Kidney tubule cell (primary cell): ENCODE data around the gene TBX2.

Experiments
- DNase-seq: peaks from one replicate; pipeline ENCODE4 v3.0.0-alpha.2; 2018; ENCODE audit warnings: low spot score

The TBX2 gene

GRCh38 chr17:61368832-61369450 lies 30.7 kb upstream of the TBX2 start:
- no peak for DNase-seq

- no peak for DNase-seq
These were observed 29.9 kb upstream of the TBX2 start for GRCh38 chr17:61369751-61370150.

- no peak for DNase-seq
These were observed 28.5 kb upstream of the TBX2 start for GRCh38 chr17:61371179-61371578.

GRCh38 chr17:61371606-61372005 lies 28.0 kb upstream of the TBX2 start:
- no peak for DNase-seq

GRCh38 chr17:61372436-61372835 lies 27.2 kb upstream of the TBX2 start:
- no peak for DNase-seq

GRCh38 chr17:61376931-61377838 lies 22.5 kb upstream of the TBX2 start:
- no peak for DNase-seq

GRCh38 chr17:61378658-61379456 lies 20.8 kb upstream of the TBX2 start:
- no peak for DNase-seq

GRCh38 chr17:61379457-61380216 lies 20.0 kb upstream of the TBX2 start:
- no peak for DNase-seq

GRCh38 chr17:61380217-61380835 lies 19.3 kb upstream of the TBX2 start:
- DNase-seq, result no peak

- DNase-seq, result no peak
These were observed 18.7 kb upstream of the TBX2 start for GRCh38 chr17:61380836-61381525.

- no peak for DNase-seq
These were observed 18.1 kb upstream of the TBX2 start for GRCh38 chr17:61381537-61381936.

- no peak for DNase-seq
These were observed 16.6 kb upstream of the TBX2 start for GRCh38 chr17:61382796-61383688.

- no peak for DNase-seq
These were observed 15.9 kb upstream of the TBX2 start for GRCh38 chr17:61383689-61384201.

GRCh38 chr17:61384354-61384691 lies 15.3 kb upstream of the TBX2 start:
- DNase-seq, result no peak

GRCh38 chr17:61384692-61385576 lies 14.7 kb upstream of the TBX2 start:
- no peak for DNase-seq

GRCh38 chr17:61385577-61386236 lies 13.9 kb upstream of the TBX2 start:
- no peak for DNase-seq

GRCh38 chr17:61386251-61386650 lies 13.4 kb upstream of the TBX2 start:
- DNase-seq, result no peak

GRCh38 chr17:61387011-61387410 lies 12.6 kb upstream of the TBX2 start:
- DNase-seq, result no peak
